ENCODE measurements around the gene LRRC40. TPM values are rescaled to one million over a fixed set of nuclear protein-coding genes. Genes with fewer than 3 reads are reported as not detected.
"Not testable (repeated sequence)": the region's sequence is repeated elsewhere in the genome, so short reads cannot be mapped to it uniquely, and the experiment has no call there.

LRRC40 gene
- polyA plus RNA-seq, 4 donors = 24.3 to 41.2 (median 27.7) TPM

- no peak for DNase-seq (ENCODE audit: low read depth in 4 of 4, low spot score in 3 of 4)
Observed at GRCh38 chr1:70204139-70204538, 1.2 kb downstream of the LRRC40 start.

- no peak for DNase-seq (ENCODE audit: low read depth in 4 of 4, low spot score in 3 of 4)
Observed at GRCh38 chr1:70202173-70202758, 3.1 kb downstream of the LRRC40 start.

GRCh38 chr1:70200065-70200464 lies 5.3 kb downstream of the LRRC40 start:
- no peak for DNase-seq (ENCODE audit: low read depth in 4 of 4, low spot score in 3 of 4)

- DNase-seq (ENCODE audit: low read depth in 4 of 4, low spot score in 3 of 4) = no peak
Observed at GRCh38 chr1:70196333-70196732, 9.0 kb downstream of the LRRC40 start.

- no peak for DNase-seq (ENCODE audit: low read depth in 4 of 4, low spot score in 3 of 4)
Observed at GRCh38 chr1:70195342-70195741, 10.0 kb downstream of the LRRC40 start.

- DNase-seq (ENCODE audit: low read depth in 4 of 4, low spot score in 3 of 4) = no peak
Observed at GRCh38 chr1:70194601-70195000, 10.8 kb downstream of the LRRC40 start.

GRCh38 chr1:70192446-70192845 lies 12.9 kb downstream of the LRRC40 start:
- DNase-seq (ENCODE audit: low read depth in 4 of 4, low spot score in 3 of 4) = not testable (repeated sequence)

GRCh38 chr1:70190180-70190579 lies 15.2 kb downstream of the LRRC40 start:
- DNase-seq (ENCODE audit: low read depth in 4 of 4, low spot score in 3 of 4) = no peak

- no peak for DNase-seq (ENCODE audit: low read depth in 4 of 4, low spot score in 3 of 4)
Observed at GRCh38 chr1:70188522-70188921, 16.9 kb downstream of the LRRC40 start.

- DNase-seq (ENCODE audit: low read depth in 4 of 4, low spot score in 3 of 4) = not testable (repeated sequence)
Observed at GRCh38 chr1:70185181-70185580, 20.2 kb downstream of the LRRC40 start.

- no peak for DNase-seq (ENCODE audit: low read depth in 4 of 4, low spot score in 3 of 4)
Observed at GRCh38 chr1:70171512-70171911, 33.9 kb downstream of the LRRC40 start.

GRCh38 chr1:70169018-70169839 lies 36.1 kb downstream of the LRRC40 start:
- no peak for DNase-seq (ENCODE audit: low read depth in 4 of 4, low spot score in 3 of 4)

GRCh38 chr1:70168283-70168682 lies 37.1 kb downstream of the LRRC40 start:
- no peak for DNase-seq (ENCODE audit: low read depth in 4 of 4, low spot score in 3 of 4)

- DNase-seq (ENCODE audit: low read depth in 4 of 4, low spot score in 3 of 4) = no peak
Observed at GRCh38 chr1:70164350-70164749, 41.0 kb downstream of the LRRC40 start.

- no peak for DNase-seq (ENCODE audit: low read depth in 4 of 4, low spot score in 3 of 4)
Observed at GRCh38 chr1:70156529-70157120, 48.8 kb downstream of the LRRC40 start.

- DNase-seq (ENCODE audit: low read depth in 4 of 4, low spot score in 3 of 4) = no peak
Observed at GRCh38 chr1:70153739-70154138, 51.6 kb downstream of the LRRC40 start.

- DNase-seq (ENCODE audit: low read depth in 4 of 4, low spot score in 3 of 4) = no peak
Observed at GRCh38 chr1:70150444-70150843, 54.9 kb downstream of the LRRC40 start.

- no peak for DNase-seq (ENCODE audit: low read depth in 4 of 4, low spot score in 3 of 4)
Observed at GRCh38 chr1:70146488-70146887, 58.9 kb downstream of the LRRC40 start.

- DNase-seq (ENCODE audit: low read depth in 4 of 4, low spot score in 3 of 4) = peak in 1 of 4 donors; percentile 2
Observed at GRCh38 chr1:70143048-70143659, 62.2 kb downstream of the LRRC40 start.

- peak in 1 of 4 donors; percentile 6 for DNase-seq (ENCODE audit: low read depth in 4 of 4, low spot score in 3 of 4)
Observed at GRCh38 chr1:70142075-70142474, 63.3 kb downstream of the LRRC40 start.

GRCh38 chr1:70140894-70141293 lies 64.5 kb downstream of the LRRC40 start:
- DNase-seq (ENCODE audit: low read depth in 4 of 4, low spot score in 3 of 4) = no peak

Measured in left renal pelvis (tissue), 4 donors.